CD4-positive, alpha-beta T cell (primary cell): Measurements from ENCODE around the gene ALDH3B1. TPM values are rescaled to one million over a fixed set of nuclear protein-coding genes. Genes with fewer than 3 reads are reported as not detected.
"Not testable (repeated sequence)": the region's sequence is repeated elsewhere in the genome, so short reads cannot be mapped to it uniquely, and the experiment has no call there.

Experiments used
- ATAC-seq: fragments of 200-7000 bp; cut with Tn5 transposase; one replicate; pipeline ENCODE4 v1.10.0; 2022; ENCODE audit warnings: mild to moderate bottlenecking; ENCODE audit not compliant: poor library complexity
- CTCF ChIA-PET: fragments of 350-600 bp; sonication (Branson Sonifier 250); formaldehyde crosslinking; loops from one replicate; lab custom pipeline; 2021; ENCODE audit warnings: antibody characterized with exemption, inconsistent platforms; lab: Charles Lee
- POLR2A ChIA-PET: fragments of 350-600 bp; sonication (Branson Sonifier 250); formaldehyde crosslinking; loops from one replicate; lab custom pipeline; 2021; ENCODE audit warnings: antibody characterized with exemption, inconsistent platforms; lab: Charles Lee
- DNase-seq, 14 experiments: peaks; one replicate each; pipeline ENCODE4 v3.0.0-alpha.2; 2013 to 2020; ENCODE audit warnings: mixed read lengths in 2 of 14
- H3K27ac ChIP-seq, 2 donors: one replicate each; pipeline versions ENCODE4 v1.5.1 to v1.7.0; 2013; ENCODE audit warnings: low read length in 2 of 2, low read depth in 1 of 2, mild to moderate bottlenecking in 1 of 2
- H3K27me3 ChIP-seq, 2 experiments: 1 replicate in 1 of 2; 2 replicates in 1 of 2; pipeline versions ENCODE4 v1.6.1 to v1.7.0; 2013; ENCODE audit warnings: low read length in 2 of 2, control low read depth in 1 of 2, mild to moderate bottlenecking in 1 of 2, moderate library complexity in 1 of 2; ENCODE audit not compliant: insufficient read depth in 2 of 2, control insufficient read depth in 1 of 2
- H3K36me3 ChIP-seq: one replicate; pipeline ENCODE4 v1.6.1; 2013; ENCODE audit warnings: low read length, control low read depth; ENCODE audit not compliant: insufficient read depth
- H3K4me1 ChIP-seq: one replicate; pipeline ENCODE4 v1.6.1; 2013; ENCODE audit warnings: low read length, control low read depth; ENCODE audit not compliant: insufficient read depth
- H3K4me3 ChIP-seq: one replicate; pipeline ENCODE4 v1.5.1; 2013; ENCODE audit warnings: mild to moderate bottlenecking, low read length, moderate library complexity
- H3K9me3 ChIP-seq, 2 experiments: 1 replicate in 1 of 2; 2 replicates in 1 of 2; pipeline versions ENCODE4 v1.6.1 to v1.7.0; 2013; ENCODE audit warnings: low read length in 2 of 2, mild to moderate bottlenecking in 2 of 2, control low read depth in 1 of 2, moderate library complexity in 1 of 2; ENCODE audit not compliant: control insufficient read depth in 1 of 2, insufficient read depth in 1 of 2
- H3K27ac Mint-ChIP-seq: one replicate; pipeline ENCODE4 v1.8.0; 2020; ENCODE audit warnings: mixed read lengths
- H3K27me3 Mint-ChIP-seq: one replicate; pipeline ENCODE4 v1.8.0; 2021; ENCODE audit warnings: mixed read lengths
- H3K36me3 Mint-ChIP-seq: one replicate; pipeline ENCODE4 v1.8.0; 2021; ENCODE audit warnings: low read depth, mixed read lengths
- H3K4me1 Mint-ChIP-seq: one replicate; pipeline ENCODE4 v1.8.0; 2021; ENCODE audit warnings: low read depth, mixed read lengths
- H3K4me3 Mint-ChIP-seq: one replicate; pipeline ENCODE4 v1.8.0; 2020; ENCODE audit warnings: mild to moderate bottlenecking, mixed read lengths
- H3K9me3 Mint-ChIP-seq: one replicate; pipeline ENCODE4 v1.8.0; 2020; ENCODE audit warnings: mixed read lengths
- intact Hi-C, 2 experiments: fragments of 100-400 bp; cut with DNase I in 1 of 2; cut with micrococcal nuclease in 1 of 2; formaldehyde crosslinking; loops; one replicate each; pipeline versions ENCODE4 v1.15.1 to v1.9.0; 2023 to 2025; cut with DNase I, micrococcal nuclease
- total RNA-seq, 174 experiments: library from RNA in 2 of 174; stranded (reverse) in 2 of 174; gene quantifications; one replicate each; pipeline ENCODE4 v1.2.3 and lab custom pipeline; 2021 to 2026
- TF ChIP-seq, protein P1 (sequence below): fragments of 200-600 bp; IDR thresholded peaks from one replicate; pipeline ENCODE4 v1.8.0; 2022; ENCODE audit warnings: antibody characterized with exemption, mild to moderate bottlenecking

ALDH3B1 gene
- total RNA-seq, 2 experiments from 2014 or later = 0.34 to 0.44 TPM

DNA sequence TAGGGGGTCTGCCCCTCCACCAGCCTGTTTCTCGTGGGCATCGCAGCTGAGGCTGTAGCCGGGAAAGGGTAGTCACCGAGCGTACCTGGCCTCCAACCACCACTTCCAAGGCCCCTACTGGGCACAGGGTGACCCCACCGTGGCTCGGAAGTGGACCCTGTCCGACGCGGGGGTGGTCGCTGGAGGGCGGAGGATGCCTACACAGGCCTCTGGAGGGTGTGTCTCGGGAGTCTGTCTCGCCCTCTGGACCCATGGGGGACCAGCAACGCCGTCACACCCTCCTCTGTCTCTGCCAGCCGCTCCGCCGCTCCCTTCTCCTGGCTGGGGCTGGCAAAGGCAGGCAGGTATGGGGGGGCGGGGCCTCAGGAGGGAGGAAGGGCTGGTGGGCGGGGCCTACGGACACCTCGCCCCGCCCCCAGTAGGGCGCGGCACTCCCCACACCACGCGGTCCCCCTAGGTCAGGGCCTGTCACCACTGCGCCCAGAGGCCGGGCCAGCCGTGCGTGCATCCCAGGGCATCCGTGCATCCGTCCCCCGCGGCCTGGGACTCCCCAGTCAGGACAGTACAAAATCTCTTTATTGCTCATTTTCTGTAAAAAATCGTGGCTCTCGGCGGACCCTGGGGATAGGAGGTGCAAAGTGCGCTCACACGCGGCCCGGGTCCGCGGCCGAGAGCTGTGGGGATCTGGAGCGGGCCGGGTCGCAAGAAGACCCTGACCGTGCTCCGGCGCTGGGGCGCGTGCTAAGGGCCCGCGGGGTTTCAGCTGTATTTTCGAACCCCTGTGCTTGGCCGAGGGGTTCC lies 19.4 kb upstream of the ALDH3B1 start:
- H3K27ac Mint-ChIP-seq, intact Hi-C loops, H3K27me3 ChIP-seq, H3K4me3 ChIP-seq, H3K36me3 Mint-ChIP-seq, H3K27me3 Mint-ChIP-seq, ATAC-seq, H3K9me3 ChIP-seq, H3K4me1 ChIP-seq, H3K9me3 Mint-ChIP-seq, POLR2A ChIA-PET, CTCF ChIA-PET, H3K4me1 Mint-ChIP-seq, H3K27ac ChIP-seq, H3K4me3 Mint-ChIP-seq, H3K36me3 ChIP-seq: not testable (repeated sequence)
- DNase-seq = peak in 2 of 14 experiments; percentile 40 to 50

DNA sequence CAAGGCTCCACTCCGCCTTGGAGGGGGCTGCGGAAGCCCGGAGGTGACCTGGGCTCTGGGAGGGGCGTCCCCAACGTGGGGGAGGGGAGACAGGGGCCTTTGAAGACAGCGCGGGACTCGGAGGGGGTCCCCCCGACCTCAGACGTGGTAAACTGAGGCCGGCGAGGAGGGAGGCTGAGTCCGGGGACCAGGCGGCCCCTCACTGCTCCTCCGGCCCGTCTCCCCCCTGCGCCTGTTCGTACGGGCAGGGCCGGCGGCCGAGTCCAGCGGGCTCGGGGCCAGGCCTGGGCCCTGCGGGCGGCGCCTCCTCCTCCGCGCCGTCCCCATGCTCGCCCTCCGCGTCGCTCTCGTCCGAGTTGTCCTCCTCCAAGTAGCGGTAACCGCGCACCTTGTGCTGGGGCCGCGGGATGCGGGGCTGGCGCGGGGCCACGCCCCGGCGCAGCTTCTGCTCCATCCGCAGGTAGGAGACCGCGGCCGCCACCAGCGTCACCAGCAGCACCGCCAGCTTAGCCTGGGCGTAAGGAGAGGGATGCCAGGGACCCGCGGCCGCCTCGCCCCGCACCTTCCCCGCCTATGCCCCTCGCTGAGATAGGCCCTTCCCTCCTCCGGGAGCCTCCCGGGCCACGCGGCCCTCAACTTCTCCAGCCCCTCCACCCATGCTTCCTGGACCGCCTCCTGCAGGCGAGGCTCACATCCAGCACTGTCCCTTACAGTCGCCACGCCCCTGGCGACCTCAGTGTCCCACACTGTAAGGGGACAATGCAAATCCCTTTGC lies 18.6 kb upstream of the ALDH3B1 start:
- H3K4me1 ChIP-seq, intact Hi-C loops, DNase-seq, ATAC-seq, H3K4me1 Mint-ChIP-seq, H3K36me3 ChIP-seq, H3K27ac ChIP-seq, H3K9me3 Mint-ChIP-seq, H3K27me3 Mint-ChIP-seq, H3K4me3 ChIP-seq, H3K27ac Mint-ChIP-seq, H3K36me3 Mint-ChIP-seq, H3K9me3 ChIP-seq, H3K4me3 Mint-ChIP-seq, H3K27me3 ChIP-seq, POLR2A ChIA-PET: not testable (repeated sequence)
- CTCF ChIA-PET = interaction anchor here (1.2 kb wide), 1 partner anchor 36 kb away, joined by 5 read pairs; no protein-coding TSS in a partner anchor

DNA sequence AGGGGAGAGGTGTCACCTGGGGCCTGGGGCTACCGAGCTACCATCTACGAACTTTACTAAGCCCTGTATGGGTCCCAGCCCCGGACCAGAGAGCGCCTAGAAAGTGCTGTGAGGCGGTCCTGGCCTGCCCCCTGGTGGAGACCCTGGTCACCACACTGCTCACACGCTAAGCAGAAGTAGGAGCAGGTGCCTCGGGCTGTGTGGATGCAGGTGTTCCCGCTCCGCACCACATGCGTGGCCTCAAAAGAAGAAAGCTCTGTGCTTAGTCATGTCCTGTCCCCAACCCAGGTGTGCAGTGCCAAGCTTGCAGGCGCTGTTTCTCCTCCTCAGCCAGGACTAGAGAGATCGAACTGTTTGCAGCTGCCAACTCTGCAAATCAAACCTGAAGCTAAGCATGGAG lies 16.3 kb upstream of the ALDH3B1 start:
- H3K27me3 Mint-ChIP-seq, H3K9me3 ChIP-seq, H3K4me3 Mint-ChIP-seq, H3K4me3 ChIP-seq, ATAC-seq, H3K27me3 ChIP-seq, H3K36me3 Mint-ChIP-seq, H3K9me3 Mint-ChIP-seq, H3K27ac ChIP-seq, intact Hi-C loops, H3K36me3 ChIP-seq, H3K27ac Mint-ChIP-seq: not testable (repeated sequence)
- peaks cover 18% of the 10 kb centered on the region for H3K4me1 Mint-ChIP-seq
- peaks cover 32% of the 10 kb centered on the region for H3K4me1 ChIP-seq
- POLR2A ChIA-PET = interaction anchor here (1.1 kb wide), 1 partner anchor 9 kb away, joined by 3 read pairs; no protein-coding TSS in a partner anchor
- TF ChIP-seq, protein P1, sequence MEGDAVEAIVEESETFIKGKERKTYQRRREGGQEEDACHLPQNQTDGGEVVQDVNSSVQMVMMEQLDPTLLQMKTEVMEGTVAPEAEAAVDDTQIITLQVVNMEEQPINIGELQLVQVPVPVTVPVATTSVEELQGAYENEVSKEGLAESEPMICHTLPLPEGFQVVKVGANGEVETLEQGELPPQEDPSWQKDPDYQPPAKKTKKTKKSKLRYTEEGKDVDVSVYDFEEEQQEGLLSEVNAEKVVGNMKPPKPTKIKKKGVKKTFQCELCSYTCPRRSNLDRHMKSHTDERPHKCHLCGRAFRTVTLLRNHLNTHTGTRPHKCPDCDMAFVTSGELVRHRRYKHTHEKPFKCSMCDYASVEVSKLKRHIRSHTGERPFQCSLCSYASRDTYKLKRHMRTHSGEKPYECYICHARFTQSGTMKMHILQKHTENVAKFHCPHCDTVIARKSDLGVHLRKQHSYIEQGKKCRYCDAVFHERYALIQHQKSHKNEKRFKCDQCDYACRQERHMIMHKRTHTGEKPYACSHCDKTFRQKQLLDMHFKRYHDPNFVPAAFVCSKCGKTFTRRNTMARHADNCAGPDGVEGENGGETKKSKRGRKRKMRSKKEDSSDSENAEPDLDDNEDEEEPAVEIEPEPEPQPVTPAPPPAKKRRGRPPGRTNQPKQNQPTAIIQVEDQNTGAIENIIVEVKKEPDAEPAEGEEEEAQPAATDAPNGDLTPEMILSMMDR = peak; percentile 61
- peak; percentile 16 to 69 (median 46) for DNase-seq
- CTCF ChIA-PET = interaction anchor here (0.9 to 1.1 kb wide), 4 partner anchors 8 to 47 kb away, joined by 3 to 4 read pairs (median 4); partner anchors contain the start of gene NDUFS8

DNA sequence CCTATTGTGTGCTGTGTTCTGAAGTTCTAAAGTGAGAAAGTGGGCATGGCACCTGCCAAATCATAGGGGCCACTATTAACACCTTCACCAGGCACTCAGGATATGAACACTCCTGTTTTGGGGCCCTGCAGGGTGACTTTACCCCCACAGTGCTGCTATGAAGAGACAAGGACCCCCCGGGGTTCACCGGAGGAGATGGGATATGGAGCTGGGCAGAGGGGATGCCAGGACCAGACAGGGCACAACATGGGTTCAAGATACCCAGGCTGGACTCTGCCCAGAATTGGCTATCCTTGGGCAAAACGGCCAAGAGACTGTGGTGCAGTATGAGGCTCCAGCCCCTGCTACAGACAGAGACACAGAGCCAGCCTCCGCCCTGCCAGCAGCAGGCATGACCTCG lies 15.7 kb upstream of the ALDH3B1 start:
- DNase-seq, H3K4me3 ChIP-seq, H3K36me3 ChIP-seq, intact Hi-C loops, H3K27ac ChIP-seq, H3K9me3 ChIP-seq, ATAC-seq, H3K36me3 Mint-ChIP-seq, H3K4me3 Mint-ChIP-seq, H3K27me3 Mint-ChIP-seq, H3K9me3 Mint-ChIP-seq, H3K27ac Mint-ChIP-seq, H3K27me3 ChIP-seq: not testable (repeated sequence)
- POLR2A ChIA-PET = interaction anchor here (1.1 kb wide), 1 partner anchor 9 kb away, joined by 3 read pairs; no protein-coding TSS in a partner anchor
- peaks cover 18% of the 10 kb centered on the region for H3K4me1 Mint-ChIP-seq
- CTCF ChIA-PET = interaction anchor here (0.9 to 1.1 kb wide), 4 partner anchors 8 to 48 kb away, joined by 3 to 4 read pairs (median 4); partner anchors contain the start of gene NDUFS8
- H3K4me1 ChIP-seq = peaks cover 38% of the 10 kb centered on the region

- H3K27me3 ChIP-seq, H3K27me3 Mint-ChIP-seq, POLR2A ChIA-PET, H3K9me3 Mint-ChIP-seq, H3K9me3 ChIP-seq, CTCF ChIA-PET, H3K27ac Mint-ChIP-seq, H3K36me3 Mint-ChIP-seq, ATAC-seq, DNase-seq, H3K4me3 ChIP-seq, intact Hi-C loops, H3K27ac ChIP-seq, H3K4me3 Mint-ChIP-seq, H3K36me3 ChIP-seq: not testable (repeated sequence)
- H3K4me1 Mint-ChIP-seq = peaks cover 18% of the 10 kb centered on the region
- H3K4me1 ChIP-seq = peaks cover 45% of the 10 kb centered on the region
Measured at GRCh38 chr11:67995129-67995528, 15.0 kb upstream of the ALDH3B1 start.

- H3K27ac Mint-ChIP-seq, H3K36me3 Mint-ChIP-seq, H3K36me3 ChIP-seq, H3K4me3 Mint-ChIP-seq, H3K9me3 Mint-ChIP-seq, H3K27me3 ChIP-seq, CTCF ChIA-PET, H3K27ac ChIP-seq, POLR2A ChIA-PET, H3K27me3 Mint-ChIP-seq, H3K9me3 ChIP-seq, intact Hi-C loops, DNase-seq, ATAC-seq, H3K4me3 ChIP-seq: not testable (repeated sequence)
- H3K4me1 Mint-ChIP-seq = peaks cover 18% of the 10 kb centered on the region
- H3K4me1 ChIP-seq = peaks cover 46% of the 10 kb centered on the region
Measured at GRCh38 chr11:67995579-67995978, 14.5 kb upstream of the ALDH3B1 start.
